Osteocyte (in vitro differentiated cells): ENCODE data around the gene CBR3. TPM values are rescaled to one million over a fixed set of nuclear protein-coding genes. Genes with fewer than 3 reads are reported as not detected.

ENCODE experiments used
- DNase-seq: peaks from one replicate; pipeline ENCODE4 v3.0.0; 2021; ENCODE audit warnings: mixed read lengths; ENCODE audit not compliant: unreplicated experiment; ENCODE audit errors: extremely low spot score
- H3K27ac Mint-ChIP-seq: one replicate; pipeline ENCODE4 v1.8.0; 2021; ENCODE audit warnings: mild to moderate bottlenecking, mixed read lengths; ENCODE audit not compliant: unreplicated experiment
- H3K27me3 Mint-ChIP-seq: one replicate; pipeline ENCODE4 v1.8.0; 2021; ENCODE audit warnings: mixed read lengths; ENCODE audit not compliant: unreplicated experiment
- H3K36me3 Mint-ChIP-seq: one replicate; pipeline ENCODE4 v1.8.0; 2021; ENCODE audit warnings: mixed read lengths; ENCODE audit not compliant: unreplicated experiment
- H3K4me1 Mint-ChIP-seq: one replicate; pipeline ENCODE4 v1.8.0; 2021; ENCODE audit warnings: mixed read lengths; ENCODE audit not compliant: unreplicated experiment
- H3K4me3 Mint-ChIP-seq: one replicate; pipeline ENCODE4 v1.8.0; 2021; ENCODE audit warnings: mild to moderate bottlenecking, moderate library complexity, mixed read lengths; ENCODE audit not compliant: unreplicated experiment
- H3K9me3 Mint-ChIP-seq: one replicate; pipeline ENCODE4 v1.8.0; 2021; ENCODE audit warnings: mixed read lengths; ENCODE audit not compliant: unreplicated experiment
- CTCF ChIP-seq: fragments of 200-600 bp; sonication (generic); IDR thresholded peaks from 2 replicates; pipeline ENCODE4 v1.5.0; 2021; ENCODE audit warnings: antibody characterized with exemption, mild to moderate bottlenecking, moderate library complexity
- total RNA-seq: library from RNA; stranded (reverse); gene quantifications from 2 replicates; pipeline ENCODE4 v1.2.1, GENCODE V29; 2021

Gene CBR3
- total RNA-seq, 1 donor from 2014 or later, result 7.5 TPM

GRCh38 chr21:36100971-36101641 is 33.8 kb upstream of the CBR3 start:
- DNase-seq, result no peak
- TF ChIP-seq CTCF, result no peak
- Mint-ChIP-seq H3K4me1 (peaks cover 19% of the 10 kb centered on the region), H3K4me3 (no peak overlapping the region), H3K36me3 (no peaks in the 10 kb centered on the region), H3K27ac (no peak overlapping the region), H3K9me3 (no peaks in the 10 kb centered on the region), H3K27me3 (peaks cover 44% of the 10 kb centered on the region)

- no peak for DNase-seq
- H3K27me3 Mint-ChIP-seq, result peaks cover 65% of the 10 kb centered on the region
- no peak for TF ChIP-seq CTCF
- no peaks in the 10 kb centered on the region for H3K36me3 Mint-ChIP-seq
- peaks cover 10% of the 10 kb centered on the region for H3K4me1 Mint-ChIP-seq
- H3K27ac Mint-ChIP-seq, result no peak overlapping the region
- no peak overlapping the region for H3K4me3 Mint-ChIP-seq
- H3K9me3 Mint-ChIP-seq, result peaks cover 4% of the 10 kb centered on the region
Measured at GRCh38 chr21:36103434-36103833, 31.4 kb upstream of the CBR3 start.

- Mint-ChIP-seq H3K9me3 (peaks cover 4% of the 10 kb centered on the region), H3K4me1 (peaks cover 10% of the 10 kb centered on the region), H3K4me3 (no peak overlapping the region), H3K27ac (no peak overlapping the region), H3K36me3 (no peaks in the 10 kb centered on the region), H3K27me3 (peaks cover 73% of the 10 kb centered on the region)
- DNase-seq, result peak; percentile 86
- peak; percentile 54 for TF ChIP-seq CTCF
Measured at GRCh38 chr21:36104317-36105300, 30.3 kb upstream of the CBR3 start.

GRCh38 chr21:36105327-36105842 is 29.5 kb upstream of the CBR3 start:
- no peak for TF ChIP-seq CTCF
- Mint-ChIP-seq H3K4me1 (peaks cover 10% of the 10 kb centered on the region), H3K9me3 (peaks cover 4% of the 10 kb centered on the region), H3K27ac (no peak overlapping the region), H3K4me3 (no peak overlapping the region), H3K27me3 (peaks cover 73% of the 10 kb centered on the region), H3K36me3 (no peaks in the 10 kb centered on the region)
- DNase-seq, result no peak

GRCh38 chr21:36109868-36110267 is 25.0 kb upstream of the CBR3 start:
- no peaks in the 10 kb centered on the region for H3K36me3 Mint-ChIP-seq
- H3K9me3 Mint-ChIP-seq, result peaks cover 4% of the 10 kb centered on the region
- H3K4me3 Mint-ChIP-seq, result no peak overlapping the region
- peaks cover 15% of the 10 kb centered on the region for H3K4me1 Mint-ChIP-seq
- no peak overlapping the region for H3K27ac Mint-ChIP-seq
- no peak for DNase-seq
- peaks cover 49% of the 10 kb centered on the region for H3K27me3 Mint-ChIP-seq
- TF ChIP-seq CTCF, result no peak
